IMR-90 (cell line): ENCODE results near the gene PSMC4. TPM values are rescaled to one million over a fixed set of nuclear protein-coding genes. Genes with fewer than 3 reads are reported as not detected.

ENCODE experiments used
- CHD1 ChIP-seq: IDR thresholded peaks from 2 replicates; pipeline ENCODE4 v1.6.1; 2012; ENCODE audit warnings: low read depth, low read length, improper control_type of control experiment
- RAD21 ChIP-seq: IDR thresholded peaks from 2 replicates; pipeline ENCODE4 v1.6.1; 2012; ENCODE audit warnings: low read length, improper control_type of control experiment
- polyA plus RNA-seq, 3 experiments: library from polyadenylated mRNA; depleted of rRNA; stranded (reverse); fragments of >200 nt; gene quantifications; 2 replicates each; pipeline ENCODE4 v1.2.3, GENCODE V29; 2012; ENCODE audit warnings: low replicate concordance in 1 of 3
- total RNA-seq: library from RNA; depleted of rRNA; stranded (reverse); fragments of >200 nt; gene quantifications from 2 replicates; pipeline ENCODE4 v1.2.3, GENCODE V29; 2012
- TF ChIP-seq, protein P1 (sequence below): fragments of 150-350 bp; IDR thresholded peaks from 2 replicates; pipeline ENCODE4 v1.6.1; 2016; ENCODE audit warnings: low read depth, mild to moderate bottlenecking, low read length, moderate library complexity, borderline replicate concordance

Gene PSMC4
- total and polyA plus RNA-seq, 2 of the 4 experiments (the other 2 are of a cell fraction), result 148 to 216 TPM

DNA sequence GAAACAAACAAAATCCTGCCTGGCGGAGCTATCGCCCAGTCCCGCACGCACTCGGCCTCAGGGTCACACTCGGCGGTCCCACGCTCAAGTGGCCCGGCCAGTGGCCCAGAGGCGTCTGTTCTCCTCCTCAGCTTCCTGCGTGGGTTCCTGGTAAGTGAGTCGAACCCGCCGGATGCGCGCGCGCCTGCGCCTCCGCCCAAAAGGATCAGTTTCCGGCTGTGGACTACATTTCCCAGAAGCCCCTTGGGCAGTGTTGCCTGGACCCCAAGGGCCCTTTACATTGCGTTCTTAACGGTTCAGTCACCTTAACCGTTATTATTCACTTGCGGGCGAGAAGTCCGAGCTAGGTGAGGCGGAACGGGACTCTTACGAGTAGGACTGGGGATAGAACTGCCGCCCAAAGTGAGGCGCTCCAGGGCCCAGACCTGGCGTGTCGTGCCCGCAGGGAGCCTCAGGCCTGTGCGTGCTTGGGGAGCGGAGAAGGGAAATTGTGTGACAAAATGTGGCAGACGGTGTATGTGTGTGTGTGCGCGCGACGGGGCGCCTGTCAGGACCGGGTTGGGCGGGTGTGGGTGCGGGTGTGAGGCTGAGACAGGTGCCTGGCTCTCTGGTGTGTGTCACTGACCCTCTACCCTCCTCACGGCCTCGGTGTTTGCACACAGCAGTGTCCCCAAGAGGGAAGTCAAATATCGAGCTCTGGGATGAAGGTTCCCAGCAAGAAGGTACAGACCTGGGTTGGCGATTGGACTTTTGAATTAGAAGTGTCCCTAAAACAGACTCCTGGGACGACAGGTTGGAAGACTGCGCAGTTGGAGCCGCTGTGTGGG, 26.1 kb downstream of the PSMC4 start, which contains the start of gene ZNF546 (continued):
- TF ChIP-seq, protein P1, sequence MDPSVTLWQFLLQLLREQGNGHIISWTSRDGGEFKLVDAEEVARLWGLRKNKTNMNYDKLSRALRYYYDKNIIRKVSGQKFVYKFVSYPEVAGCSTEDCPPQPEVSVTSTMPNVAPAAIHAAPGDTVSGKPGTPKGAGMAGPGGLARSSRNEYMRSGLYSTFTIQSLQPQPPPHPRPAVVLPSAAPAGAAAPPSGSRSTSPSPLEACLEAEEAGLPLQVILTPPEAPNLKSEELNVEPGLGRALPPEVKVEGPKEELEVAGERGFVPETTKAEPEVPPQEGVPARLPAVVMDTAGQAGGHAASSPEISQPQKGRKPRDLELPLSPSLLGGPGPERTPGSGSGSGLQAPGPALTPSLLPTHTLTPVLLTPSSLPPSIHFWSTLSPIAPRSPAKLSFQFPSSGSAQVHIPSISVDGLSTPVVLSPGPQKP, result no peak
- TF ChIP-seq RAD21 (peak; percentile 9; the same call in 1 of the 2 replicates), CHD1 (0 out of 2 replicates have a peak, but pooled peaks have one; percentile 47)
